Measurements from ENCODE around the gene MT1F.

MT1F gene

GRCh38 chr16:56625943-56626654, 31.7 kb upstream of the MT1F start:
- DNase-seq = no peak

GRCh38 chr16:56626685-56627084, 31.1 kb upstream of the MT1F start:
- no peak for DNase-seq

- DNase-seq = no peak
Measured at GRCh38 chr16:56628486-56629350, 29.0 kb upstream of the MT1F start.

GRCh38 chr16:56629531-56629930, 28.2 kb upstream of the MT1F start:
- DNase-seq = no peak

GRCh38 chr16:56630134-56630533, 27.6 kb upstream of the MT1F start:
- no peak for DNase-seq

- DNase-seq = no peak
Measured at GRCh38 chr16:56631197-56631596, 26.6 kb upstream of the MT1F start.

- no peak for DNase-seq
Measured at GRCh38 chr16:56631832-56632155, 26.0 kb upstream of the MT1F start.

- DNase-seq = no peak
Measured at GRCh38 chr16:56632156-56632847, 25.5 kb upstream of the MT1F start, which contains the start of gene MT1M. MT1M (plus strand) TSS chr16:56632659; CDS start chr16:56632732, 73 bp downstream.

- no peak for DNase-seq
Measured at GRCh38 chr16:56632848-56633365, 24.9 kb upstream of the MT1F start.

- DNase-seq = no peak
Measured at GRCh38 chr16:56633535-56633934, 24.2 kb upstream of the MT1F start.

GRCh38 chr16:56634715-56635440, 22.9 kb upstream of the MT1F start:
- no peak for DNase-seq

- no peak for DNase-seq
Measured at GRCh38 chr16:56635441-56635967, 22.3 kb upstream of the MT1F start.

- no peak for DNase-seq
Measured at GRCh38 chr16:56636616-56637413, 20.9 kb upstream of the MT1F start.

GRCh38 chr16:56637814-56638750, 19.7 kb upstream of the MT1F start, which contains the start of gene MT1A:
MT1A (plus strand) TSS chr16:56638666; CDS start chr16:56638739, 73 bp downstream.
- DNase-seq = no peak

GRCh38 chr16:56639045-56639444, 18.7 kb upstream of the MT1F start:
- no peak for DNase-seq

- DNase-seq = no peak
Measured at GRCh38 chr16:56640076-56640475, 17.7 kb upstream of the MT1F start.

GRCh38 chr16:56641166-56641565, 16.6 kb upstream of the MT1F start:
- DNase-seq = no peak

GRCh38 chr16:56643080-56643778, 14.5 kb upstream of the MT1F start:
- DNase-seq = no peak

- DNase-seq = no peak
Measured at GRCh38 chr16:56643833-56644232, 13.9 kb upstream of the MT1F start.

- no peak for DNase-seq
Measured at GRCh38 chr16:56645311-56645710, 12.4 kb upstream of the MT1F start.
